Endothelial cell of umbilical vein (primary cell): ENCODE measurements around the gene S100A14. TPM values are rescaled to one million over a fixed set of nuclear protein-coding genes. Genes with fewer than 3 reads are reported as not detected.

Source experiments
- BruUV-seq: library from RNA; stranded (reverse); fragments of 400-500 nt; replicated peaks from 2 replicates; lab custom pipeline; 2021; lab: Mats Ljungman, UMichigan
- CTCF ChIA-PET: fragments of 300-600, 350-600 bp; sonication (Branson Sonifier 250); formaldehyde crosslinking; loops from one replicate; lab custom pipeline; 2021; ENCODE audit warnings: antibody characterized with exemption, inconsistent platforms; lab: Charles Lee
- POLR2A ChIA-PET: fragments of 300-600, 350-600 bp; sonication (Branson Sonifier 250); formaldehyde crosslinking; loops from one replicate; lab custom pipeline; 2021; ENCODE audit warnings: antibody characterized with exemption, inconsistent platforms; lab: Charles Lee
- DNase-seq: peaks from one replicate; pipeline ENCODE4 v3.0.0-alpha.2; 2011; ENCODE audit warnings: low read depth, low spot score
- FAIRE-seq: peaks from 2 replicates; lab custom pipeline; 2011; peaks lifted over from hg19 to GRCh38; lab: Jason Lieb, UNC
- H2AFZ ChIP-seq: 2 replicates; pipeline ENCODE4 v1.6.0; 2012; ENCODE audit warnings: low read depth, low read length, control low read depth, inconsistent platforms
- H3K27ac ChIP-seq: 2 replicates; pipeline ENCODE4 v1.5.1; 2011; ENCODE audit warnings: low read depth, mild to moderate bottlenecking, control low read depth, low read length, moderate library complexity; ENCODE audit not compliant: insufficient read depth
- H3K27me3 ChIP-seq, 2 experiments: 2 replicates each; pipeline versions ENCODE4 v1.6.0 to v1.6.1; 2011; ENCODE audit warnings: low read length in 2 of 2, mixed read lengths in 1 of 2; ENCODE audit not compliant: control insufficient read depth in 2 of 2, insufficient read depth in 2 of 2
- H3K36me3 ChIP-seq, 2 experiments: 2 replicates in 1 of 2; 3 replicates in 1 of 2; pipeline ENCODE4 v1.5.1; 2011; ENCODE audit warnings: low read length in 2 of 2, mild to moderate bottlenecking in 1 of 2, moderate library complexity in 1 of 2; ENCODE audit not compliant: control insufficient read depth in 2 of 2, insufficient read depth in 2 of 2; ENCODE audit errors: extremely low read depth in 1 of 2
- H3K4me1 ChIP-seq: 3 replicates; pipeline ENCODE4 v1.5.1; 2011; ENCODE audit warnings: mild to moderate bottlenecking, low read length; ENCODE audit not compliant: control insufficient read depth, insufficient read depth; ENCODE audit errors: extremely low read depth
- H3K4me2 ChIP-seq: 2 replicates; pipeline ENCODE4 v1.6.1; 2011; ENCODE audit warnings: low read length, control low read depth, mixed read lengths; ENCODE audit not compliant: insufficient read depth
- H3K4me3 ChIP-seq, 3 experiments: fragments of 200-600 bp in 1 of 3; sonication (generic), shearing (Covaris generic) in 1 of 3; replicated peaks in 1 of 3; 2 replicates each; pipeline ENCODE4 v1.5.1; 2011 to 2016; ENCODE audit warnings: control low read depth in 3 of 3, low read length in 3 of 3, mild to moderate bottlenecking in 2 of 3, inconsistent platforms in 1 of 3, low read depth in 1 of 3, moderate library complexity in 1 of 3; ENCODE audit not compliant: insufficient read depth in 1 of 3
- H3K79me2 ChIP-seq: 2 replicates; pipeline ENCODE4 v1.6.0; 2012; ENCODE audit warnings: low read length, inconsistent platforms; ENCODE audit not compliant: control insufficient read depth, insufficient read depth
- H3K9ac ChIP-seq: replicated peaks from 2 replicates; pipeline ENCODE3; 2011; ENCODE audit warnings: low read length, control low read depth; ENCODE audit not compliant: insufficient read depth; ENCODE audit errors: extremely low read depth
- H3K9me1 ChIP-seq: replicated peaks from 3 replicates; pipeline ENCODE4 v1.6.0; 2011; ENCODE audit warnings: mild to moderate bottlenecking, low read length; ENCODE audit not compliant: control insufficient read depth, insufficient read depth; ENCODE audit errors: extremely low read depth
- H3K9me3 ChIP-seq: replicated peaks from 2 replicates; pipeline ENCODE4 v1.5.1; 2012; ENCODE audit warnings: low read length, inconsistent platforms; ENCODE audit not compliant: control insufficient read depth, insufficient read depth
- H4K20me1 ChIP-seq: replicated peaks from 2 replicates; pipeline ENCODE3; 2011; ENCODE audit warnings: mild to moderate bottlenecking, low read length; ENCODE audit not compliant: control insufficient read depth, insufficient read depth; ENCODE audit errors: extremely low read depth
- CTCF ChIP-seq, 2 donors: IDR thresholded peaks; 1 replicate in 1 of 2; 2 replicates in 1 of 2; pipeline ENCODE4 v1.5.1; 2011; ENCODE audit warnings: low read length in 2 of 2, mild to moderate bottlenecking in 2 of 2, moderate library complexity in 2 of 2, control low read depth in 1 of 2, inconsistent platforms in 1 of 2, low read depth in 1 of 2; ENCODE audit not compliant: insufficient read depth in 1 of 2; ENCODE audit errors: extremely low read depth in 1 of 2
- EZH2 ChIP-seq: IDR thresholded peaks from 2 replicates; pipeline ENCODE4 v1.6.1; 2012; ENCODE audit warnings: borderline replicate concordance, low read depth, mild to moderate bottlenecking, moderate library complexity, low read length, inconsistent platforms; ENCODE audit not compliant: severe bottlenecking
- FOS ChIP-seq: IDR thresholded peaks from 2 replicates; pipeline ENCODE4 v1.6.1; 2011; ENCODE audit warnings: mild to moderate bottlenecking, low read length, moderate library complexity, borderline replicate concordance; ENCODE audit not compliant: insufficient read depth
- GATA2 ChIP-seq: IDR thresholded peaks from 2 replicates; pipeline ENCODE4 v1.7.0; 2011; ENCODE audit warnings: low read depth, mild to moderate bottlenecking, moderate library complexity, mixed read lengths, low read length; ENCODE audit not compliant: insufficient read length, insufficient read depth
- JUN ChIP-seq: IDR thresholded peaks from 2 replicates; pipeline ENCODE4 v1.6.1; 2011; ENCODE audit warnings: borderline replicate concordance, low read depth; ENCODE audit not compliant: insufficient read length, insufficient read depth
- MYC ChIP-seq: IDR thresholded peaks from one replicate; pipeline ENCODE4 v1.6.1; 2011; ENCODE audit warnings: mild to moderate bottlenecking, low read depth, low read length
- POLR2A ChIP-seq: IDR thresholded peaks from 2 replicates; pipeline ENCODE4 v1.6.1; 2012; ENCODE audit warnings: low read depth, mild to moderate bottlenecking, control low read depth, low read length
- POLR2AphosphoS5 ChIP-seq: IDR thresholded peaks from 2 replicates; pipeline ENCODE4 v1.6.1; 2012; ENCODE audit warnings: low read depth, mild to moderate bottlenecking, control low read depth, low read length, moderate library complexity; ENCODE audit not compliant: insufficient read depth
- dilution Hi-C: fragments of 300-500 bp; cut with MboI; formaldehyde crosslinking; loops from one replicate; pipeline ENCODE4 v1.15.0; 2019; ENCODE audit warnings: low sequenced_read_pairs; ENCODE audit not compliant: extremely low pct_ligation_motif_present
- intact Hi-C: fragments of 100-400 bp; cut with micrococcal nuclease; formaldehyde crosslinking; loops from one replicate; pipeline ENCODE4 v1.10.0; 2022
- polyA plus RNA-seq, 4 experiments: library from polyadenylated mRNA; depleted of rRNA in 3 of 4; stranded (reverse) in 3 of 4; unstranded in 1 of 4; fragments of >200 nt; gene quantifications; 2 replicates each; pipeline versions ENCODE4 v1.2.1 to v1.2.3, GENCODE V29; 2011 to 2012; ENCODE audit warnings: missing spikeins in 1 of 4
- total RNA-seq: library from RNA; stranded (reverse); gene quantifications from 2 replicates; pipeline ENCODE4 v1.2.3, GENCODE V29; 2021
- TF ChIP-seq, protein P1 (sequence below): IDR thresholded peaks from 2 replicates; pipeline ENCODE4 v1.6.1; 2011; ENCODE audit not compliant: insufficient read depth, insufficient read length

S100A14 gene
- total and polyA plus RNA-seq, 2 donors (not counting 3 experiments of a cell fraction or from before 2014, with no cell fraction given), result 0.10 TPM; not detected in 1

GRCh38 chr1:153642161-153642560 lies 26.0 kb upstream of the S100A14 start:
- BruUV-seq, result no TSS peak
- Histone ChIP-seq H2AFZ (no peak overlapping the region), H3K4me3 (no peak overlapping the region), H3K9me3 (no peaks in the 10 kb centered on the region), H3K79me2 (peaks cover 27% of the 10 kb centered on the region), H3K36me3 (peaks cover 48 to 53% of the 10 kb centered on the region in 2 experiments), H3K27me3 (no peaks in the 10 kb centered on the region), H3K4me2 (no peak overlapping the region), H3K4me1 (no peaks in the 10 kb centered on the region), H3K9me1 (no peaks in the 10 kb centered on the region), H3K27ac (no peak overlapping the region), H3K9ac (no peak overlapping the region), H4K20me1 (peaks cover 2% of the 10 kb centered on the region)
- DNase-seq, result no peak
- TF ChIP-seq CTCF (IDR thresholded peaks at IDR 0.05; ENCODE audit: extremely low read depth in 1 of 2, insufficient read depth in 1 of 2, low read depth in 1 of 2, low read length in 2 of 2) (no peak), JUN (no peak), FOS (no peak), MYC (no peak), POLR2AphosphoS5 (no peak), EZH2 (no peak), GATA2 (no peak), POLR2A (no peak)
- TF ChIP-seq, protein P1, sequence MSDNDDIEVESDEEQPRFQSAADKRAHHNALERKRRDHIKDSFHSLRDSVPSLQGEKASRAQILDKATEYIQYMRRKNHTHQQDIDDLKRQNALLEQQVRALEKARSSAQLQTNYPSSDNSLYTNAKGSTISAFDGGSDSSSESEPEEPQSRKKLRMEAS, result no peak
- FAIRE-seq, result no peak
- intact Hi-C loops, result no loop called here
- ChIA-PET CTCF (interaction anchor here (1.2 to 2.7 kb wide), 2 partner anchors 34 to 70 kb away, joined by 3 to 12 read pairs; no protein-coding TSS in a partner anchor), POLR2A (interaction anchor here (0.9 kb wide), 1 partner anchor 15 kb away, joined by 3 read pairs; the partner anchor contains the start of gene S100A13)
- dilution Hi-C loops, result no loop called here
